HepG2 (cell line): ENCODE results near the gene NOTO.

Experiments
- CTCF ChIP-seq: sonication (generic); formaldehyde crosslinking; IDR thresholded peaks from 2 replicates; pipeline ENCODE4 v1.5.0; 2020; ENCODE audit warnings: mild to moderate bottlenecking, missing genetic modification reagents, moderate library complexity
- EP300 ChIP-seq, 3 experiments: sonication (generic) in 1 of 3; formaldehyde crosslinking in 1 of 3; IDR thresholded peaks; 2 replicates each; pipeline versions ENCODE4 v1.5.1 to v1.6.1; 2011 to 2020; ENCODE audit warnings: low read depth in 2 of 3, low read length in 2 of 3, borderline replicate concordance in 1 of 3, improper control_type of control experiment in 1 of 3, mild to moderate bottlenecking in 1 of 3, missing genetic modification reagents in 1 of 3, moderate library complexity in 1 of 3
- FOXK2 ChIP-seq: fragments of 450-650 bp; IDR thresholded peaks from 2 replicates; pipeline ENCODE4 v1.6.1; 2016
- HDAC2 ChIP-seq: sonication (generic); formaldehyde crosslinking; IDR thresholded peaks from 2 replicates; pipeline ENCODE4 v1.4.0; 2020; ENCODE audit warnings: missing genetic modification reagents
- KLF11 ChIP-seq: IDR thresholded peaks from 2 replicates; pipeline ENCODE4 v1.6.1; 2016; ENCODE audit warnings: missing compliant biosample characterization
- POLR2AphosphoS5 ChIP-seq: IDR thresholded peaks from 2 replicates; pipeline ENCODE4 v1.6.1; 2012; ENCODE audit warnings: low read depth, low read length
- SYNCRIP ChIP-seq: fragments of 200-400 bp; formaldehyde crosslinking; IDR thresholded peaks from 2 replicates; pipeline ENCODE4 v1.6.1; 2018; ENCODE audit warnings: mild to moderate bottlenecking, low read depth, low read length; ENCODE audit not compliant: insufficient read depth
- TBL1XR1 ChIP-seq: fragments of 150-350 bp; IDR thresholded peaks from 2 replicates; pipeline ENCODE4 v1.6.1; 2014; ENCODE audit warnings: borderline replicate concordance, low read length; ENCODE audit not compliant: partially characterized antibody
- TFDP1 ChIP-seq: IDR thresholded peaks from 2 replicates; pipeline ENCODE4 v1.6.1; 2016; ENCODE audit warnings: missing compliant biosample characterization, missing genetic modification reagents, borderline replicate concordance
- ZNF138 ChIP-seq: sonication (generic); formaldehyde crosslinking; IDR thresholded peaks from 2 replicates; pipeline ENCODE4 v1.5.0; 2020; ENCODE audit warnings: mild to moderate bottlenecking, low read depth, missing genetic modification reagents
- ZNF263 ChIP-seq: sonication (generic); formaldehyde crosslinking; IDR thresholded peaks from 2 replicates; pipeline ENCODE4 v1.4.0; 2020; ENCODE audit warnings: missing genetic modification reagents
- ZNF274 ChIP-seq: sonication (generic); formaldehyde crosslinking; IDR thresholded peaks from 2 replicates; pipeline ENCODE4 v1.5.1; 2020; ENCODE audit warnings: mild to moderate bottlenecking, missing genetic modification reagents

GRCh38 chr2:73187549-73187948 lies 14.8 kb upstream of the NOTO start:
- TF ChIP-seq TBL1XR1 (no peak), SYNCRIP (no peak), ZNF274 (CRISPR knock-in tag) (no peak), EP300 (IDR thresholded peaks at IDR 0.05; ENCODE audit: low read depth in 2 of 2, low read length in 2 of 2) (no peak), EP300 (CRISPR knock-in tag; IDR thresholded peaks at IDR 0.05; ENCODE audit: borderline replicate concordance) (no peak), CTCF (no peak), TFDP1 (CRISPR knock-in tag) (no peak), HDAC2 (CRISPR knock-in tag) (no peak), ZNF138 (no peak), KLF11 (CRISPR knock-in tag) (no peak), FOXK2 (no peak), ZNF263 (no peak), POLR2AphosphoS5 (no peak)
